ENCODE measurements around the gene SLC44A3. TPM values are rescaled to one million over a fixed set of nuclear protein-coding genes. Genes with fewer than 3 reads are reported as not detected.

Gene SLC44A3
- total and polyA plus RNA-seq, 2 of the 13 experiments (the other 11 are each of a cell fraction or from before 2014, with no cell fraction given): 6.8 to 14.1 TPM

DNA sequence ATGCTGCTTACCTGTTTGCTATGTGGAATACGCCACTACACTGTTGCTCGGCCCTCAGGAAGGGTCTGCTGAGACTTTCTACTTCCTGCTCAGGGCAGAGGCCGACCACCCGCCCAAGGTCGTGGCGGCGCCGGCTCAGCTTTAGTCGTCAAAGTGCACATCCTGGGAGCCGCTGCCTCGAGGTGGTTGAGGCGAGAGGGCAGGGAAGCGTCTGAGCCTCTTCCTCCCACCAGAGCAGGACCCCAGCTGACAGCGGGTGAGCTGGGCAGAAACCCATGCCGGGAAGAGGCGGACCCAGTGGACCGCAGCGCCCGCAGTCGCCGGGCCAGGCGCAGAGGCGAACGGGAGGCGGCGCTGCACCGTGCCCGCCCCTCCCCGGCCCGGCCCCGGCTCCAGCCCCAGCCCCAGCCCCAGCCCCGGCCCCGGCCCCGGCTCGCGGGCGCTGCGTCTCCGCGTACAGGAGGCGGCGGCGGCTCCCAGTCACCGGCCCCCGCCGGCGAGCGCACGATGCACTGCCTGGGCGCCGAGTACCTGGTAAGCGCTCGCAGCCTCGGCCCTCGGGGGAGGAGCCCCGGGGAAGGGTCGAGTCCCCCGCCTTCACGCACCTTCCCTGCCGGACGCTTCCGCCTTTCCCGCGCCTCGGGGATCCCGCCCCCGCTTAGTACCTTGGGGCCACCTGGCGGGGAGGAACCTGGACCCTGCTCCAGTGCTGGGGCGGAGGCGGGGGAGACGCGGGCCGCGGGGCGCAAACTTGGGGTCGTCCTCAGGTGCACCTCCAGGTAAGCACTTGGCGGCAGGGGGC, at the start of gene SLC44A3 (continued):
- TF ChIP-seq, protein P1, sequence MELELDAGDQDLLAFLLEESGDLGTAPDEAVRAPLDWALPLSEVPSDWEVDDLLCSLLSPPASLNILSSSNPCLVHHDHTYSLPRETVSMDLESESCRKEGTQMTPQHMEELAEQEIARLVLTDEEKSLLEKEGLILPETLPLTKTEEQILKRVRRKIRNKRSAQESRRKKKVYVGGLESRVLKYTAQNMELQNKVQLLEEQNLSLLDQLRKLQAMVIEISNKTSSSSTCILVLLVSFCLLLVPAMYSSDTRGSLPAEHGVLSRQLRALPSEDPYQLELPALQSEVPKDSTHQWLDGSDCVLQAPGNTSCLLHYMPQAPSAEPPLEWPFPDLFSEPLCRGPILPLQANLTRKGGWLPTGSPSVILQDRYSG (CRISPR knock-in tag; IDR thresholded peaks at IDR 0.05): no peak
- TF ChIP-seq MAZ (IDR thresholded peaks at IDR 0.05; ENCODE audit: borderline replicate concordance, low read depth, low read length) (no peak), MAZ (CRISPR knock-in tag; IDR thresholded peaks at IDR 0.05; ENCODE audit: low read depth) (0 out of 2 replicates have a peak, but pooled peaks have one; percentile 24), ZFP82 (CRISPR knock-in tag; IDR thresholded peaks at IDR 0.05; ENCODE audit: borderline replicate concordance) (no peak), ZNF577 (CRISPR knock-in tag; IDR thresholded peaks at IDR 0.05; ENCODE audit: borderline replicate concordance, low read depth) (no peak), HNRNPL (IDR thresholded peaks at IDR 0.05; ENCODE audit: low read depth, low read length) (no peak), SOX13 (IDR thresholded peaks at IDR 0.05) (no peak), SOX13 (CRISPR knock-in tag; conservative IDR thresholded peaks at IDR 0.05 in 1 of 2, IDR thresholded peaks at IDR 0.05 in 1 of 2) (no peak; a peak in 1 of 4 replicates), LCORL (IDR thresholded peaks at IDR 0.05) (no peak), LCORL (CRISPR knock-in tag; IDR thresholded peaks at IDR 0.05) (no peak; the same call in 1 of the 2 replicates), IRF2 (CRISPR knock-in tag; IDR thresholded peaks at IDR 0.05) (no peak), NAIF1 (CRISPR knock-in tag; IDR thresholded peaks at IDR 0.05; ENCODE audit: borderline replicate concordance) (no peak), ZNF570 (CRISPR knock-in tag; IDR thresholded peaks at IDR 0.05; ENCODE audit: borderline replicate concordance) (no peak), ZNF232 (CRISPR knock-in tag; IDR thresholded peaks at IDR 0.05; ENCODE audit: borderline replicate concordance) (peak; percentile 72; the same call in 1 of the 2 replicates), ZSCAN22 (CRISPR knock-in tag; IDR thresholded peaks at IDR 0.05) (no peak), CHCHD3 (CRISPR knock-in tag; IDR thresholded peaks at IDR 0.05) (no peak)
- TF ChIP-seq, protein P2, sequence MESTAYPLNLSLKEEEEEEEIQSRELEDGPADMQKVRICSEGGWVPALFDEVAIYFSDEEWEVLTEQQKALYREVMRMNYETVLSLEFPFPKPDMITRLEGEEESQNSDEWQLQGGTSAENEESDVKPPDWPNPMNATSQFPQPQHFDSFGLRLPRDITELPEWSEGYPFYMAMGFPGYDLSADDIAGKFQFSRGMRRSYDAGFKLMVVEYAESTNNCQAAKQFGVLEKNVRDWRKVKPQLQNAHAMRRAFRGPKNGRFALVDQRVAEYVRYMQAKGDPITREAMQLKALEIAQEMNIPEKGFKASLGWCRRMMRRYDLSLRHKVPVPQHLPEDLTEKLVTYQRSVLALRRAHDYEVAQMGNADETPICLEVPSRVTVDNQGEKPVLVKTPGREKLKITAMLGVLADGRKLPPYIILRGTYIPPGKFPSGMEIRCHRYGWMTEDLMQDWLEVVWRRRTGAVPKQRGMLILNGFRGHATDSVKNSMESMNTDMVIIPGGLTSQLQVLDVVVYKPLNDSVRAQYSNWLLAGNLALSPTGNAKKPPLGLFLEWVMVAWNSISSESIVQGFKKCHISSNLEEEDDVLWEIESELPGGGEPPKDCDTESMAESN (CRISPR knock-in tag; conservative IDR thresholded peaks at IDR 0.05): no peak
- TF ChIP-seq, protein P3, sequence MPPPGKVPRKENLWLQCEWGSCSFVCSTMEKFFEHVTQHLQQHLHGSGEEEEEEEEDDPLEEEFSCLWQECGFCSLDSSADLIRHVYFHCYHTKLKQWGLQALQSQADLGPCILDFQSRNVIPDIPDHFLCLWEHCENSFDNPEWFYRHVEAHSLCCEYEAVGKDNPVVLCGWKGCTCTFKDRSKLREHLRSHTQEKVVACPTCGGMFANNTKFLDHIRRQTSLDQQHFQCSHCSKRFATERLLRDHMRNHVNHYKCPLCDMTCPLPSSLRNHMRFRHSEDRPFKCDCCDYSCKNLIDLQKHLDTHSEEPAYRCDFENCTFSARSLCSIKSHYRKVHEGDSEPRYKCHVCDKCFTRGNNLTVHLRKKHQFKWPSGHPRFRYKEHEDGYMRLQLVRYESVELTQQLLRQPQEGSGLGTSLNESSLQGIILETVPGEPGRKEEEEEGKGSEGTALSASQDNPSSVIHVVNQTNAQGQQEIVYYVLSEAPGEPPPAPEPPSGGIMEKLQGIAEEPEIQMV (CRISPR knock-in tag; IDR thresholded peaks at IDR 0.05; ENCODE audit: low read depth): peak; percentile 53; the same call in 1 of the 2 replicates
- TF ChIP-seq, protein P4, sequence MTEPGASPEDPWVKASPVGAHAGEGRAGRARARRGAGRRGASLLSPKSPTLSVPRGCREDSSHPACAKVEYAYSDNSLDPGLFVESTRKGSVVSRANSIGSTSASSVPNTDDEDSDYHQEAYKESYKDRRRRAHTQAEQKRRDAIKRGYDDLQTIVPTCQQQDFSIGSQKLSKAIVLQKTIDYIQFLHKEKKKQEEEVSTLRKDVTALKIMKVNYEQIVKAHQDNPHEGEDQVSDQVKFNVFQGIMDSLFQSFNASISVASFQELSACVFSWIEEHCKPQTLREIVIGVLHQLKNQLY (CRISPR knock-in tag; IDR thresholded peaks at IDR 0.05): no peak
- TF ChIP-seq, protein P5, sequence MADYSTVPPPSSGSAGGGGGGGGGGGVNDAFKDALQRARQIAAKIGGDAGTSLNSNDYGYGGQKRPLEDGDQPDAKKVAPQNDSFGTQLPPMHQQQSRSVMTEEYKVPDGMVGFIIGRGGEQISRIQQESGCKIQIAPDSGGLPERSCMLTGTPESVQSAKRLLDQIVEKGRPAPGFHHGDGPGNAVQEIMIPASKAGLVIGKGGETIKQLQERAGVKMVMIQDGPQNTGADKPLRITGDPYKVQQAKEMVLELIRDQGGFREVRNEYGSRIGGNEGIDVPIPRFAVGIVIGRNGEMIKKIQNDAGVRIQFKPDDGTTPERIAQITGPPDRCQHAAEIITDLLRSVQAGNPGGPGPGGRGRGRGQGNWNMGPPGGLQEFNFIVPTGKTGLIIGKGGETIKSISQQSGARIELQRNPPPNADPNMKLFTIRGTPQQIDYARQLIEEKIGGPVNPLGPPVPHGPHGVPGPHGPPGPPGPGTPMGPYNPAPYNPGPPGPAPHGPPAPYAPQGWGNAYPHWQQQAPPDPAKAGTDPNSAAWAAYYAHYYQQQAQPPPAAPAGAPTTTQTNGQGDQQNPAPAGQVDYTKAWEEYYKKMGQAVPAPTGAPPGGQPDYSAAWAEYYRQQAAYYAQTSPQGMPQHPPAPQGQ (CRISPR knock-in tag; IDR thresholded peaks at IDR 0.05; ENCODE audit: borderline replicate concordance): no peak

All from HepG2 (cell line).